Measurements from ENCODE around the gene BIRC6.
A peak's percentile ranks its signal among the peaks of the same experiment; 100 is the strongest.

Gene BIRC6

DNA sequence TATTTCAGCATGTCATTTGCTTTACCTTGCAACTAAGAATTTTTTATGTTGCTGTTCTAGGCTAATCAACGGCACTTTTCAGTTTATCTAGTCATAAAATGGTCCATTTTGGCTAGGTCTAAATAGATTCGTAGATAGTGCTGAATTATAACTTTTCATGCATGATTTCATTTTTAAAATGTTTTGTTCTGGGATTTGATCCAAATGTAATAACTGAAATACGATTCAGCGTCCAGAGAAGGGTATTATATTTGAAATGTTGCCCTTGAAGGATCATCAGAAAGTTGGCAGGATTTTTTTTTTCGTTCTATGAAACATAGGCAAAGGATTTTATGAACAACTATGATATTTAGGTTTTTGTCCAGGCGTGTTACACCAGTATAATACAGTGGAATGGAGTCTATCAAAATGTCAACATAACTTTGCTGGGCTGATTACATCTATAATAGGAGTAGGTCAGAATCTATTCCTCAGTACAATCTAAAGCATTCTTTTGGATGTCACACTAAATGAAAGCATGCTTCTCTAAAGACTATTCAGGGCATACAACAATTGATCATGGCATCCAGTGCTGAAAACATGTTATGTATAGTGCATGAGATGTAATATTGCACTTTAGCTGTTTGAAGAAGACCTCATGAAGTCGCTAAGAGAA lies 295.9 kb downstream of the BIRC6 start:
- TF ChIP-seq CTCF (conservative IDR thresholded peaks at IDR 0.05; ENCODE audit: low read depth): no peak
- POLR2A ChIA-PET (ENCODE audit: low non-redundant PET): no interaction called here

GRCh38 chr2:32656069-32656468 lies 299.2 kb downstream of the BIRC6 start:
- no peak for TF ChIP-seq CTCF (conservative IDR thresholded peaks at IDR 0.05; ENCODE audit: low read depth)
- no peak overlapping the region for H3K27ac ChIP-seq
- POLR2A ChIA-PET (ENCODE audit: low non-redundant PET): interaction anchor here (0.7 kb wide), 1 partner anchor 56 kb away, joined by 8 read pairs; no protein-coding TSS in a partner anchor
- CTCF ChIA-PET: no interaction called here
- DNase-seq (ENCODE audit: low spot score): no peak

More for the DNA sequence above, 295.9 kb downstream of the BIRC6 start:
- CTCF ChIA-PET: interaction anchor here (0.6 kb wide), 1 partner anchor 23 kb away, joined by 3 read pairs; no protein-coding TSS in a partner anchor
- H3K27ac ChIP-seq: peak overlapping the region; percentile 80
- DNase-seq (ENCODE audit: low spot score): no peak

GRCh38 chr2:32663864-32664263 lies 307.0 kb downstream of the BIRC6 start:
- ChIA-PET POLR2A (ENCODE audit: low non-redundant PET) (no interaction called here), CTCF (no interaction called here)
- DNase-seq (ENCODE audit: low spot score): no peak
- TF ChIP-seq CTCF (conservative IDR thresholded peaks at IDR 0.05; ENCODE audit: low read depth): no peak
- H3K27ac ChIP-seq: no peak overlapping the region

DNA sequence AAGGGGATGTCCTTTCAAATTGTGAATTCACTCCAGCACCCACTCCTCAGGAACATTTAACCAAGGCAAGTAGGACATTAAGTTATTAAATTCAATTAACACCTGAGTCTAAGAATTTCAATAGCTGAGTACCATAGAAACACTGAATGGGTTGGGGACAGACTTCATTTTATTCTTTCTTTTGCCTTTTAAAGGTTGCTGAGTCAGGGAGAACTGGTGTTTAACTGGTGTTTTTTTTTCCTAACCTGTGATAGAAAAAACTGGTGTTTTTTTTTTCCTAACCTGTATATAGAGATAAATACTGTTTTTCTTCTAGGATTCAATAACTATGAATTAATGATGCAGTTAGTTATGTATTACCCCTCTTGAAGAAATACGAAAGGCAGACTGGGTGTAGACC lies 309.9 kb downstream of the BIRC6 start:
- ChIA-PET POLR2A (ENCODE audit: low non-redundant PET) (no interaction called here), CTCF (no interaction called here)
- TF ChIP-seq CTCF (conservative IDR thresholded peaks at IDR 0.05; ENCODE audit: low read depth): no peak
- no peak overlapping the region for H3K27ac ChIP-seq
- DNase-seq (ENCODE audit: low spot score): no peak

GRCh38 chr2:32668254-32668653 lies 311.4 kb downstream of the BIRC6 start:
- TF ChIP-seq CTCF (conservative IDR thresholded peaks at IDR 0.05; ENCODE audit: low read depth): no peak
- POLR2A ChIA-PET (ENCODE audit: low non-redundant PET): no interaction called here
- no peak for DNase-seq (ENCODE audit: low spot score)
- H3K27ac ChIP-seq: no peak overlapping the region
- CTCF ChIA-PET: no interaction called here
